ENCODE results near the gene SSX1.
"Not testable (repeated sequence)": the region's sequence is repeated elsewhere in the genome, so short reads cannot be mapped to it uniquely, and the experiment has no call there.

SSX1 gene, protein sequence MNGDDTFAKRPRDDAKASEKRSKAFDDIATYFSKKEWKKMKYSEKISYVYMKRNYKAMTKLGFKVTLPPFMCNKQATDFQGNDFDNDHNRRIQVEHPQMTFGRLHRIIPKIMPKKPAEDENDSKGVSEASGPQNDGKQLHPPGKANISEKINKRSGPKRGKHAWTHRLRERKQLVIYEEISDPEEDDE

DNA sequence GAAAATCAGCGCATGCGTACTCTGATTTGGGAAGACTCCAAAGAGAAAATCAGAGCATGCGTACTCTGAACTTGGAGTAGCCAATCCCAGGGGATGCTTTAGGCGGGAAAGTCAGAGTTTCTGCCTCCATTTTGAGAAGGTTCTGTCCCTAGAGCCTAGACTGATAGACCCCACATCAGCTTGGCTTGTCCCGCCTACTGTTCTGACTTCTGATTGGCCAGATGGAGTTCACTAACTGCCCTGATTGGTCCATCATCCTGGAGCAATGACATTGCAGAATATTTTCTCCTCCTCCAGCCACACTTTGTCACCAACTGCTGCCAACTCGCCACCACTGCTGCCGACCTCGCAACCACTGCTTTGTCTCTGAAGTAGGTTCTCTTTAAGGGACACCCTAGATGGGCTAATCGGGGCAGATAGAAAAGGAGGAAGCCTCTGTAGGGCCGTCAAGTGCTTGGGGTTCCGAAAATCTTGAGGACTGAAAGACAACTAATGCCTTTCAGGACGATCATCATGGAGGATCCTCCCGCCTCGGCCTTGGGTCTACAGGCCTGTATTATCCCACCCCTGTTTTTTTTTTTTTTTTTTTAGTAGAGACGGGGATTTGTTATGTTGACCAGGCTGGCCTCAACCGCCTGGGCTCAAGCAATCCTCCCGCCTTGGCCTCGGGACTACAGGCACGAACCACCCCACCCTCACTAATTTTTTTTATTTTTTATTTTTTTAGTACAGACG, at the start of gene SSX1:
Gene SSX1 (plus strand): TSS at position 331 of the 735 bp plus-strand sequence. CDS start 1,850 bp downstream, outside the sequence.
- DNase-seq: not testable (repeated sequence)

GRCh38 chrX:48214341-48214740, 40.9 kb upstream of the SSX1 start:
- DNase-seq: not testable (repeated sequence)

GRCh38 chrX:48224196-48224595, 31.0 kb upstream of the SSX1 start:
- not testable (repeated sequence) for DNase-seq

DNA sequence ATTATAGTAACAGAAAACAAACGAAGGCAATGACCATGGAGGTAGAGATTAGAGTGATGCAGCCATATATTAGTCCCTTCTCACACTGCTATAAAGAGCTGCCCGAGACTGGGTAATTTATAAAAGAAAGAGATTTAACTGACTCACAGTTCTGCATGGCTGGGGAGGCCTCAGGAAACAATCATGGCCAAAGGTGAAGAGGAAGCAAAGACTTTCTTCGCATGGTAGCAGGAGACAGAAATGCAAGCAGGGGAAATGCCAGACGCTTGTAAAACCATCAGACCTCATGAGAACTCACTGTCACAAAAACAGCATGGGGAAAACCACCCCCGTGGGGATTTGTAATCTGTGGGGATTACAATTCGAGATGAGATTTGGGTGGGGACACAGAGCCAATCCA, 2.2 kb upstream of the SSX1 start:
- not testable (repeated sequence) for DNase-seq

DNA sequence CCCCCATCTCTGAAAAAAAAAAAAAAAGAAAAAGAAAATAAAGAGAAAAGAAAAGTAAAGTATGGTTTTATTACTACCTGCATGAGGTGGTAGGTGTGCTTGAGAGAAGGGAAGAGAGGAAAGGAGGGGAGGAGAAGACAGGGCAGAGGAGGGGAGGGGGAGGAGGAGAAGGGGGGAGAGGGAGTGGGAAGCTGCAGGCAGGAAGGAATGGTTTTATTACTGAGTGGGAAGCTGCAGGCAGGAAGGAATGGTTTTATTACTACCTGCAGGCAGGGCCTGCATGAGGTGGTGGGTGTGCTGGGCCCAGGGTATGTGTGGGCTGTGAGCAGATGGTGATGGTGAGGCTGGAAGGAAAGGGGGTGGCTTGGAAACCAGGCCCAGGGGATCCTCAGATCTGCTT, 19.2 kb downstream of the SSX1 start:
- not testable (repeated sequence) for DNase-seq

- DNase-seq: no peak
Measured at GRCh38 chrX:48278958-48279357, 23.8 kb downstream of the SSX1 start.

DNA sequence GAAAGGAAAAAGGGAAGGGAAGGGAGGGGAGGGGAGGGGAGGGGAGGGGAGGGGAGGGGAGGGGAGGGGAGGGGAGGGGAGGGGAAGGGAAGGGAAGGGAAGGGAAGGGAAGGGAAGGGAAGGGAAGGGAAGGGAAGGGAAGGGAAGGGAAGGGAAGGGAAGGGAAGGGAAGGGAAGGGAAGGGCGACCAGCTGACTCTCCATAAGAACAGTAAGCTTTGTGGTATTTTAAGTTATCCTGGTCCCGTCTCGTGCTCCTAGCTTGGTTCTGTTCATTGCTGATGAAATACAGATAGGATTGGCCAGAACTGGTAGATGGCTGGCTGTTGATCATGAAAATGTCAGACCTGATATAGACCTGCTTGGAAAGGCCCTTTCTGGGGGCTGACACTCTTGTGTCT, 25.5 kb downstream of the SSX1 start:
- DNase-seq: not testable (repeated sequence)

DNA sequence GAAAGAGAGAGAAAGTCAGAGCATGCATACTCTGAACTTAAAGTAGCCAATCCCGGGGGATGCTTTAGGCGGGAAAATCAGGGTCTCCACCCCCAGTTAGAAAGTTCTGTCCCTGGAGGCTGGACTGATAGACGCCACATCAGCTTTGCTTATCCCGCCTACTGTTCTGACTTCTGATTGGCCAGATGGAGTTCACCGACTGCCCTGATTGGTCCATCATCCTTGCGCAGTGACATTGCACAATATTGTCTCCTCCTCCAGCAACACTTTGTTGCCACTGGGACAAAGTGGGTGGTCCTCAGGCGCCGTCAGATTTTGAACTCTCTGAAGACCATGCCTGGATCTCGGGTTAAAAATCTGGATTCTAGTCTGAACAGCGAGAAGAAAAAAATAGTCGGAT, 51.0 kb downstream of the SSX1 start:
- DNase-seq: no peak

DNA sequence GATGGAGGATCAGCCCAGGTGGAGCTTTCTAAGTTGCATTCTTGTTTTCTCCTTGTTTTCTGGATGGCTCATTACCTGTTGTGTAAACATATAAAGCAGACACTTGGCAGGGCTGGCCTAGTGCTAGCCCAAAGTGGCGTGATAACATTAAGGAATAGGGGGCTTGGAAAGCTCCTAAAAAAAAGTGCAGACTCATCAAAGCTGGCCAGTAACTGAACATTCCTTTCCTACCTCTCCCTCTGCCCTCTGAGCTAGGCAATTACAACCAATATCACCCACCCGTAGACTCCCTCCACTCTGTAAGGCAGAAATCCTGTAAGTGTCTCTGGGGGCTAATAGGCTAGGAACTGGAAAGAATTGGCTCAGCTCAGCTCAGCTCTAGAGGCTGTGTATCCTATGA, 58.8 kb downstream of the SSX1 start:
- DNase-seq: not testable (repeated sequence)
